ENCODE data around the gene PCMT1. TPM values are rescaled to one million over a fixed set of nuclear protein-coding genes. Genes with fewer than 3 reads are reported as not detected.

PCMT1 gene
- total RNA-seq, 2 experiments from 2014 or later: 14.4 to 15.7 TPM

- no peak overlapping the region for H3K4me3 Mint-ChIP-seq
- no peaks in the 10 kb centered on the region for H3K4me1 ChIP-seq (ENCODE audit: insufficient read depth, low read length)
- ATAC-seq (ENCODE audit: poor library complexity) (no peak), DNase-seq (no peak)
- no peak overlapping the region for H3K27ac ChIP-seq (ENCODE audit: low read depth in 1 of 2, low read length in 2 of 2)
- peaks cover 6% of the 10 kb centered on the region for H3K9me3 Mint-ChIP-seq
- no peaks in the 10 kb centered on the region for H3K27me3 Mint-ChIP-seq
- H3K9me3 ChIP-seq (ENCODE audit: control insufficient read depth in 1 of 2, insufficient read depth in 1 of 2, low read length in 2 of 2): peaks cover 6 to 7% of the 10 kb centered on the region in 2 experiments
- ChIA-PET POLR2A (interaction anchor here (1.3 kb wide), 1 partner anchor 14 kb away, joined by 5 read pairs; the partner anchor contains the start of gene PCMT1), CTCF (no interaction called here)
- H3K4me1 Mint-ChIP-seq (ENCODE audit: low read depth): peaks cover 22% of the 10 kb centered on the region
- no peak overlapping the region for H3K27ac Mint-ChIP-seq
- intact Hi-C loops (cut with DNase I, micrococcal nuclease): no loop called here
- H3K4me3 ChIP-seq (ENCODE audit: low read length): no peak overlapping the region
- TF ChIP-seq, protein P1, sequence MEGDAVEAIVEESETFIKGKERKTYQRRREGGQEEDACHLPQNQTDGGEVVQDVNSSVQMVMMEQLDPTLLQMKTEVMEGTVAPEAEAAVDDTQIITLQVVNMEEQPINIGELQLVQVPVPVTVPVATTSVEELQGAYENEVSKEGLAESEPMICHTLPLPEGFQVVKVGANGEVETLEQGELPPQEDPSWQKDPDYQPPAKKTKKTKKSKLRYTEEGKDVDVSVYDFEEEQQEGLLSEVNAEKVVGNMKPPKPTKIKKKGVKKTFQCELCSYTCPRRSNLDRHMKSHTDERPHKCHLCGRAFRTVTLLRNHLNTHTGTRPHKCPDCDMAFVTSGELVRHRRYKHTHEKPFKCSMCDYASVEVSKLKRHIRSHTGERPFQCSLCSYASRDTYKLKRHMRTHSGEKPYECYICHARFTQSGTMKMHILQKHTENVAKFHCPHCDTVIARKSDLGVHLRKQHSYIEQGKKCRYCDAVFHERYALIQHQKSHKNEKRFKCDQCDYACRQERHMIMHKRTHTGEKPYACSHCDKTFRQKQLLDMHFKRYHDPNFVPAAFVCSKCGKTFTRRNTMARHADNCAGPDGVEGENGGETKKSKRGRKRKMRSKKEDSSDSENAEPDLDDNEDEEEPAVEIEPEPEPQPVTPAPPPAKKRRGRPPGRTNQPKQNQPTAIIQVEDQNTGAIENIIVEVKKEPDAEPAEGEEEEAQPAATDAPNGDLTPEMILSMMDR (IDR thresholded peaks at IDR 0.05): no peak
- H3K27me3 ChIP-seq (ENCODE audit: control insufficient read depth in 1 of 2, insufficient read depth in 2 of 2, low read length in 2 of 2): no peaks in the 10 kb centered on the region
- peaks cover 26% of the 10 kb centered on the region for H3K36me3 ChIP-seq (ENCODE audit: insufficient read depth, low read length)
- H3K36me3 Mint-ChIP-seq (ENCODE audit: low read depth): peaks cover 48% of the 10 kb centered on the region
These were observed 14.3 kb downstream of the PCMT1 start for GRCh38 chr6:149763866-149764265.

DNA sequence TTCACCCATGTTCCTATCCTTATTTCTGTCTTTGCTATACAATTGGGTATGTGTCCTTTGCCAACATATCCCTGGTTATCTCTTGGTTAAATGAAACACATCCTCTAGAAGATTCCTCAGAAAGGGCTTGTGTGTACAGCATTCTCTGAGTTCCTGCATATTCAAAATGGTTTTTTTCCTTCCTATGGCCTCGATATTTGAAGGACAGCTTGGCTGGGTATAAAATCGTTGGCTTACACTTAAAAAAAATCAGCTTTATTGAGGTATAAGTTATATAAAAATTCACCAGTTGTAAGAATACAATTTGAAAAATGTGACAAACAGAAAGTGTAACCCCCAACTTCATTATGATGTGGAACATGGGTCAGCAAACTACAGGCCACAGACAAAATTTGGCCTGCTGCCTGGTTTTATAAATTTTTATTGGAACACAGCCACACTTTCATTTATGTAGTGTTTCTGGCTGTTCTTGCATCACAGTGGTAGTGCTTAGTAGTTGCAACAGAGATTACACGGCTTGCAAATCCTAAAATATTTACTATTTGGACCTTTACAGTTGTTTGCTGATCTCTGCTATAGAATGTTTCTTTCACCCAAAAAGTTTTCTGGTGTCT is 16.7 kb downstream of the PCMT1 start:
- H3K27me3 Mint-ChIP-seq: no peaks in the 10 kb centered on the region
- H3K27ac Mint-ChIP-seq: no peak overlapping the region
- no peak overlapping the region for H3K4me3 Mint-ChIP-seq
- H3K9me3 Mint-ChIP-seq: peaks cover 6% of the 10 kb centered on the region
- H3K36me3 Mint-ChIP-seq (ENCODE audit: low read depth): peaks cover 51% of the 10 kb centered on the region
- TF ChIP-seq, protein P1 (IDR thresholded peaks at IDR 0.05): no peak
- Histone ChIP-seq H3K4me1 (ENCODE audit: insufficient read depth, low read length) (no peaks in the 10 kb centered on the region), H3K9me3 (ENCODE audit: control insufficient read depth in 1 of 2, insufficient read depth in 1 of 2, low read length in 2 of 2) (peaks cover 6 to 7% of the 10 kb centered on the region in 2 experiments), H3K36me3 (ENCODE audit: insufficient read depth, low read length) (peaks cover 20% of the 10 kb centered on the region), H3K27ac (ENCODE audit: low read depth in 1 of 2, low read length in 2 of 2) (no peak overlapping the region), H3K4me3 (ENCODE audit: low read length) (no peak overlapping the region), H3K27me3 (ENCODE audit: control insufficient read depth in 1 of 2, insufficient read depth in 2 of 2, low read length in 2 of 2) (no peaks in the 10 kb centered on the region)
- peaks cover 19% of the 10 kb centered on the region for H3K4me1 Mint-ChIP-seq (ENCODE audit: low read depth)
- ChIA-PET CTCF (no interaction called here), POLR2A (no interaction called here)
- intact Hi-C loops (cut with DNase I, micrococcal nuclease): no loop called here
- ATAC-seq (ENCODE audit: poor library complexity): no peak
- no peak for DNase-seq

- H3K27ac ChIP-seq (ENCODE audit: low read depth in 1 of 2, low read length in 2 of 2): no peak overlapping the region
- CTCF ChIA-PET: no interaction called here
- H3K9me3 ChIP-seq (ENCODE audit: control insufficient read depth in 1 of 2, insufficient read depth in 1 of 2, low read length in 2 of 2): peaks cover 4 to 7% of the 10 kb centered on the region in 2 experiments
- Mint-ChIP-seq H3K27ac (no peak overlapping the region), H3K9me3 (peaks cover 6% of the 10 kb centered on the region), H3K4me1 (ENCODE audit: low read depth) (peaks cover 9% of the 10 kb centered on the region), H3K27me3 (no peaks in the 10 kb centered on the region), H3K4me3 (no peak overlapping the region), H3K36me3 (ENCODE audit: low read depth) (peaks cover 56% of the 10 kb centered on the region)
- POLR2A ChIA-PET: no interaction called here
- H3K4me3 ChIP-seq (ENCODE audit: low read length): no peak overlapping the region
- no peaks in the 10 kb centered on the region for H3K27me3 ChIP-seq (ENCODE audit: control insufficient read depth in 1 of 2, insufficient read depth in 2 of 2, low read length in 2 of 2)
- ATAC-seq (ENCODE audit: poor library complexity) (no peak), DNase-seq (no peak)
- peaks cover 41% of the 10 kb centered on the region for H3K36me3 ChIP-seq (ENCODE audit: insufficient read depth, low read length)
- TF ChIP-seq, protein P1 (IDR thresholded peaks at IDR 0.05): no peak
- intact Hi-C loops (cut with DNase I, micrococcal nuclease): no loop called here
- H3K4me1 ChIP-seq (ENCODE audit: insufficient read depth, low read length): no peaks in the 10 kb centered on the region
These were observed 20.1 kb downstream of the PCMT1 start for GRCh38 chr6:149769676-149770075.
